Measurements from ENCODE around the gene PPP1R14D.

The PPP1R14D gene

DNA sequence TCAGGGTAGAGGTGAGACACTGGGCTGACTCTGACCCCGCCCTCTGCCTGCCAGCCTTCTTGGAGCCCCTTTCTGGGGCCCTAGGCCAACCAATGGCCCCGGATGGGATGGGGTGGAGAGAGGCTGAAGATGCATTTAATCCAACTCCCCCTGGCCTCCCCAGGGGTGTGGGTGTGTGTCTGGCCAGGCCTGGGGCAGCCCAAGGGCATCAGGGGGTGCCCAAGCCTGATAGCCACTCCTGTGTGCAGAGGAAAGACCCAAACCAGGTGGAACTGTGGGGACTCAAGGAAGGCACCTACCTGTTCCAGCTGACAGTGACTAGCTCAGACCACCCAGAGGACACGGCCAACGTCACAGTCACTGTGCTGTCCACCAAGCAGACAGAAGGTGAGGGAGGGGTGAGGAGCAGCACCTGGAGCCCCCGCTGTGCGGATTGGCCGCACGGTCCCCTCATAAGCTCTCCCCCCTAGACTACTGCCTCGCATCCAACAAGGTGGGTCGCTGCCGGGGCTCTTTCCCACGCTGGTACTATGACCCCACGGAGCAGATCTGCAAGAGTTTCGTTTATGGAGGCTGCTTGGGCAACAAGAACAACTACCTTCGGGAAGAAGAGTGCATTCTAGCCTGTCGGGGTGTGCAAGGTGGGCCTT, 24.9 kb upstream of the PPP1R14D start:
- DNase-seq (ENCODE audit: low read depth in 1 of 2, low spot score in 1 of 2): no peak

DNA sequence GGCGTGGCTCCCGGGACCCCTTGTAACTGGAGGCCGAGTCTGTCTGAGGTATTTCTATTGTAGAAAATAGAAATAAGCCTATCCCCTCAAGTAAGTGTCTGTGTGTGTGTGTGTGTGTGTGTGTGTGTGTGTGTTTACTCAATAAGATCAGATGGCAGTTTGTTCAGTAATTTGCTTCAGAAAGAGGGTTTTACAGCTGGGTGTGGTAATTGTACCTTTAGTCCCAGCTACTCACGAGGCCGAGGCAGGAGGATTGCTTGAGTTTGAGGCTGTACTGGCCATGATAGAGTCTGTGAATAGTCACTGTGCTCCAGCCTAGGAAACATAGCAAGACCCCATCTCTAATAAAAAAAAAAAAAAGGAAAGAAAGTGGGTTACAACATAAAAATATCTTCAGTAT, 24.0 kb upstream of the PPP1R14D start:
- no peak for DNase-seq (ENCODE audit: low read depth in 1 of 2, low spot score in 1 of 2)

DNA sequence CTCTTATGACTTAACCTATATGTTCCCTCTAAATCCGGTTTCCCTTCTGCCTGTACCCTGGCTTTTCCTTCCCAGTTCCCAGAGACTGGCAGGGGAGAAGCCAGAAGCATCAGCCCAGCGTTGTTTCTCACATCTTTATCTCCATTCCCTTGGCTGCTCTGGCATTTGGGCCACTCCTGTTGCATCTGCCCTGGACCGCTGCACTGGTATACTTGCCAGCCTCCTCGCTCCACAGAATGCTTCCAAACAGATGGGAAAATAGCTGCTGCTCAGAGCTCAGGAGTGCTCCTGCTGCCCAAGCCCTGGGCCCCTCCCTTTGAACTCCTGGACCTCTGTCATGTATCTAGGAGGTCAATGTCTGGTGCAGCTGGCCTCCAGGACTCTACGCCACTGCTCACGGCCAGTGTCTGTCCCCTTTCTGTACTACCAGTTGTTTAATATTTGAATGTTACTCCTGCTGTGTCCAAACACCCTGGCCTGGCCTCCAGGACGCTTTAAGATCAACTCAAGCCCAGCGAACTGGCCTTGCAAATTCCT, 22.1 kb upstream of the PPP1R14D start:
- no peak for DNase-seq (ENCODE audit: low read depth in 1 of 2, low spot score in 1 of 2)

DNA sequence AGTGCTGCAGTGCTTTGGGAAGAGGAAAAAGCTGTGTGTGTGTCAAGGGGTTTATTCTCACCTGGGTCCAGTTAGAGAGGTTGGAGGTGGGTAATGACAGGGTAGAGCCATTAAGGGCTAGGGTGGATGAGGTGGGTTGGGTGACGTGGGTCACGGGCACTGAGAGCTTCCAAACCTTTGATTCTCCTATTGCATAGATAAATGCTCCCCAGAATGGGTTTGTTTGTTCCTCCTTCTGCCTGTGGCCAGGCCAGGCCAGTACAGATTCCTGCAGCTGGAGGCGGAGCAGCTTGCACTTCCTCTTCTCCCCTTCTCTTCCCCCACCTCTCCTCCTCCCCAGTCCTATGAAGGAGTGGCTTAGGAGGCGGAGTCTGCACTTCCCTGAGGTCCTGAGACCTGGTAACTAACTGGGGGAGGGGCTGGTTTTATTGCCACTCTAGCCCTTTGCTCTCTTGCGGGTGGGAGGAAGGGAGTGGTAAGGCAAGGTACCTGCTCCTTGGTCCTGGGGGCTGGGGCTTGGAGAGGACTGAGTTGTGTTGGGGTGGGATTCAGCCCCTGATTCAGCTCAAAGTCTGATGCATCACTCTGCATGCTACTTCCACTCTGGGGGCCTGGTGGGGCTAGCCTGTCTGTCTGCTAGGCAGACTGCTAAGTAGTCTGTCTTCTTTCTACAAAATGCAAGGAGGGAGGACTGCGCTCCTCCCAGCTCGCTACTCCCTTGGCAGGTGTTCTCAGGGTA, 18.9 kb upstream of the PPP1R14D start:
- DNase-seq (ENCODE audit: low read depth in 1 of 2, low spot score in 1 of 2): no peak

DNA sequence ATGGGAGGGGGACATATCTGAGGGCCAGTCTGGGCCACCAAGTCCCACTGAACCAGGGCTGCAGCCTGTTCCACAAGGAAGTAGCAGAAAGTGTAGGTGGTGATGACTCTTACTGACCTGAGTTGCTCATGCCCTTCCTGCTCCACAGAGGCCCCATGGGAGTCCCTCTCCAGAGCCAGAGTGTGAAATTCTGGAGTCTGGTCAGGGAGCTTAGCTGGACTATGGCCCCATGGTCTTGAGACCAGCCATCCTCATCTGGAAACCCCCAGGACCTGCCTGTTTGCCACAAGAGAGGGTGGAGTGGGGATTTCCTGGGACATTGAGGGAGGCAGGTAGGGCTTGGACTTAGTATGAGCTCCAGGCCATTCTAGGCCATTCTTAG, 18.3 kb upstream of the PPP1R14D start:
- DNase-seq (ENCODE audit: low read depth in 1 of 2, low spot score in 1 of 2): no peak

DNA sequence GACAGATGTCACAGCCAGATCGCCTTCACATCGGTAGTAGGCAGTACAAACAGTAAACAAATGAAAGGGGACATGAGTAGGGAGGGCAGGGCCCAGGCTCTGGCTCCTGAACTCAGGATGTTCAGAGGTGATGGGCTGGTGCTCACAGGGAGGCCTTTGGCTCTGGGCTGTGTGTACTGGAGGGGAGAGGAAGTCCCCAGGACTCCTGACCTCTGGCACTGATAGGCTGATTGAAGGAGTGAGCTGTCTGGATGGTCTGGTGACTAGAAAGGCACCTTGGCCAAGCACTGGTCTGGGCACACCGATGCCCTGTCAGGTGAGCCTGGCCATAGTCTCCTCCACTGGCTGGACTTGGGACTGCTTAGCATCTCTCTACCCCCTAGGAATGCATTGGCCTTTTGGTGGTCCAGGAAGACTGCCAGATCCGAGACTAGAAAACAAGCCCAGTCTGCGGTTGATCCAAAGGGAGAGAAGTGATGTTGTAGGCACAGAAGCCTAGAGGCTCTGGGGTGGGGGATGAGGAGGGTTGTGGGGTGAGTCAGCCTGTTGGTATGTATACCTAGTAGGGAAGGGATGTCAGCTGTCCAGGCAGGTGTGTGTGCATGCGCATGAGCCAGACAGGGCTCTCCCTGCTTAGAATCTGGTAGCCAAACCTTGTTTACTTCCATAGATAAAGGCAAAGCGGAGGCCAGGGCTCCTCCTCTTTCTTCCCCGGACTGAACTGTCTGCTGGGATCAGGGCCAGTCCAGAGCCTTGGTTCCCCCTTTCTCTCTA, 17.2 kb upstream of the PPP1R14D start:
- no peak for DNase-seq (ENCODE audit: low read depth in 1 of 2, low spot score in 1 of 2)

DNA sequence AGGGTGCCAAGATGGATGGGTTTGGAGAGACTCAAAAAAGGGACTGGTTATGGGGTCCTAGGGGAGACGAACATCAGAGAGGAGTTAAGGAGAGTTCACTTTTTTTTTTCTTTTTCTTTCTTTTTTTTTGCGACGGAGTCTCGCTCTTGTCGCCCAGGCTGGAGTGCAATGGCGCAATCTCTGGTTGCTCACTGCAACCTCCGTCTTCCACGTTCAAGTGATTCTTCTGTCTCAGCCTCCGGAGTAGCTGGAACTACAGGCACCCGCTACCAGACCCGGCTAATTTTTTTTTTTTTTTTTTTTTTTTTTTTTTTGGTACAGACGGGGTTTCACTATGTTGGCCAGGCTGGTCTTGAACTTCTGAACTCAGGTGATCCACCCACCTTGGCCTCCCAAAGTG, 16.5 kb upstream of the PPP1R14D start:
- DNase-seq (ENCODE audit: low read depth in 1 of 2, low spot score in 1 of 2): no peak

DNA sequence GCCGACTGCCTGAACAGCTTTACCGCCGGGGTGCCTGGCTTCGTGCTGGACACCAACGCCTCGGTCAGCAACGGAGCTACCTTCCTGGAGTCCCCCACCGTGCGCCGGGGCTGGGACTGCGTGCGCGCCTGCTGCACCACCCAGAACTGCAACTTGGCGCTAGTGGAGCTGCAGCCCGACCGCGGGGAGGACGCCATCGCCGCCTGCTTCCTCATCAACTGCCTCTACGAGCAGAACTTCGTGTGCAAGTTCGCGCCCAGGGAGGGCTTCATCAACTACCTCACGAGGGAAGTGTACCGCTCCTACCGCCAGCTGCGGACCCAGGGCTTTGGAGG, 16.2 kb upstream of the PPP1R14D start:
- no peak for DNase-seq (ENCODE audit: low read depth in 1 of 2, low spot score in 1 of 2)

DNA sequence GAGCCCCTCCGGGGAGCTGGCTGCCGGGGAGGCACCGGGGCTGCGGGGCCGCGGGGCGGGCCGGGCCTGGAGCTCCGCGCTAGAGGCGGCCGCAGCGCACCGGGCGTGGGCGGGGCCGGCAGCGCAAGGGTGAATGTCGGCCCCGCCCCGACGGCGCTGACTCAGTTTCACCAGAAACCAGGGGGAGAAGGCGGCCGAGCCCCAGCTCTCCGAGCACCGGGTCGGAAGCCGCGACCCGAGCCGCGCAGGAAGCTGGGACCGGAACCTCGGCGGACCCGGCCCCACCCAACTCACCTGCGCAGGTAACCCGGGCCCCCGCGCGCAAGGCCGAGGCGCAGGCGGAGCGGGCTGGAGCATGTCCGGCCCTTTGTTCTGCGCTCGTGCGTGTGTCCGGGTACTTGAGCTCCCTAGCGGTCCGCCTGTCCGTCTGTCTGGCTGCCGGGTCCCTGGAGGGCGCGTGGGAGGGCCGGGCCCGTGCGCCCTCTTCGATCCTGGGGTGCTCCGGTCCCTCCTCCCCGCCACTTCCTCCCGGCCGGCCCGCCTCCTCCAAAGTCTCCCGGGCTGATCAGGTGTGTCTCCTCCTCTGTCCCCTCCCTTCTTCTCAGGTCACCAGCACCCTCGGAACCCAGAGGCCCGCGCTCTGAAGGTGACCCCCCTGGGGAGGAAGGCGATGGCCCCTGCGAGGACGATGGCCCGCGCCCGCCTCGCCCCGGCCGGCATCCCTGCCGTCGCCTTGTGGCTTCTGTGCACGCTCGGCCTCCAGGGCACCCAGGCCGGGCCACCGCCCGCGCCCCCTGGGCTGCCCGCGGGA, 15.6 kb upstream of the PPP1R14D start, which contains the start of gene SPINT1:
TSS of gene SPINT1 (plus strand) at position 164 of the 811 bp plus-strand sequence. CDS start at position 671, 507 bp downstream.
- DNase-seq (ENCODE audit: low read depth in 1 of 2, low spot score in 1 of 2): peak in 1 of 2 donors; percentile 54

DNA sequence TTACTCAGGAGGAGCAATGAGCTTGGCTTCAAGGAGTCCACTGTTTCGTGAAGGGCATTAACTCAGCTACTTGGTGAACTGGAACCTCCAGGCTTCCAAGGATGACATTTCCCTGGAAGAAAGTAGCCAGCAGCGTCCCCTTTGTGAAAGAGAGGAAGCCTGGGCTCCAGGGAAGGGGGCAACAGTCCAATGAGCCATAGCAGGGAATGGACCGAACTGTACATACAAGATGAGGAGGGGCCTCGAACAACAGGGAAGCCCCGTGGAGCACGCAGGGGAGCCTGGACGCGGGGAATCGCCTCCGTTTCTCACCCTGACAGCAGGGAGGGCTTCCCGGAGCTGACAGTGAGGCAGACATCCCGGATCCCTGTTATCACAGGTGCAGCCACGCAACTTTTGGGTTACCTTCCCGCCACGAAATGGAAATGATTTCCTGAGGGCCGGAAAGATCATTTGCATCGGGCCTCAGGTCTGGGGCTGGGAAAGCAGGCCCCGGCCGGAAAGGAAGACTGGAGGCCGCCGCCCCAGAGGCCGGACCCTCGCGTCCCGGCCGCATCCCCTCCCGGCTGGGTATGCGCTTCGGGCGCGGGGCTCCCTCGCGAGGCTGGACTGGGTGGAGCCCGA, 14.9 kb upstream of the PPP1R14D start:
- DNase-seq (ENCODE audit: low read depth in 1 of 2, low spot score in 1 of 2): no peak

DNA sequence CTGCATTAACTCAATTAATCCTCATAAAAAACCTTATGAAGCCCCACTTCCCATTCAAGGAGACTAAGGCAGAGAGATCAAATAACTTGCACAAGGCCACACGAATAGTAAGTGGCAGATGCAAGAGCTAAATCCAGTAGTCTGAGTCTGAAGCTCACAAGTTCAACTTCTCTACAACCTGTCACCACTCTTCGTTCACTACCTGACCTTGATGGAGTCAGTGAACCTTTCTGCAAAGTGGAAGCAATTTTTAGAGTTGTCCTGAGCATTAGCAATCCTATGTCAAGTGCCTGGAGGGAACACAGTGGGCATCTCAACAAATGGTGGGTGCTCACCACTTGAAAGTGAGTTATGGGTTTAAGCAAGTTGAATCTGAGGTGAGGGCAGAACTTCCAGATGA, 13.2 kb upstream of the PPP1R14D start:
- no peak for DNase-seq (ENCODE audit: low read depth in 1 of 2, low spot score in 1 of 2)

DNA sequence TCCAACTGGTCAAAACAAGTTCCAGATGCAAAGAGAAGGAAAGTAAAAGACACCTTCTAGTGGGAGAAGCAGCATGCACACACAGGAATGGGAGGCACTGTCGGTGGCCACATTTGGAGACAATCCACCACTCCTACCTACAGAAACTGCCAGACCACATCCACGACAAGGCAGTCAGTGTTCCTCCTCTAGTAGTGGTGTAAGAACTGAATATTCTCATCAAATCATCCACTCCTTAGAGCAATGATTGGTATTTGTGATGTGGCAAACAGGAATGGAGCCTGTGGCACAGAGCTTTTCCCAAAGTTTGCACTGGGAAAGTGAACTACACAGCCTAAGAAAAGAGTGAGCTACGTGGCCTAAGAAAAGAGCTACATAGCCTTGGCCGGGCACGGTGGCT, 10.2 kb upstream of the PPP1R14D start:
- DNase-seq (ENCODE audit: low read depth in 1 of 2, low spot score in 1 of 2): no peak

DNA sequence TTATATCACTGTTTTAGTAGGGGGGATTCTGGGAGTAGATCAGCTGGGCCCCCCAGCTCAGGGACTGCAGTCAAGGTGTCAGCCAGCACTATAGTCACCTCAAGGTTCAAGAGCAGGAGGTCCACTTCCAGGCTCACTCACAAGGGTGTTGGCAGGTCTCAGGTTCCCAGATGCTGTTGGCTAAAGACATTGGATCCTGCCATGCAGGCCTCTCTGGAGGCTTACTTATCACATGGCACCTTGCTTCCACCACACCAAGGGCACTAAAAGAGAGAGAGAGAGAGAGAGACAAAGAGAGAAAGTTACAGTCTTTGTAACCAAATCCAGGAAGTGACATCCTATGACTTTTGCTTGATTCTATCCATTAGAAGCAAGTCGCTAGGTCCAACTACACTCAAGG, 7.5 kb upstream of the PPP1R14D start:
- no peak for DNase-seq (ENCODE audit: low read depth in 1 of 2, low spot score in 1 of 2)

DNA sequence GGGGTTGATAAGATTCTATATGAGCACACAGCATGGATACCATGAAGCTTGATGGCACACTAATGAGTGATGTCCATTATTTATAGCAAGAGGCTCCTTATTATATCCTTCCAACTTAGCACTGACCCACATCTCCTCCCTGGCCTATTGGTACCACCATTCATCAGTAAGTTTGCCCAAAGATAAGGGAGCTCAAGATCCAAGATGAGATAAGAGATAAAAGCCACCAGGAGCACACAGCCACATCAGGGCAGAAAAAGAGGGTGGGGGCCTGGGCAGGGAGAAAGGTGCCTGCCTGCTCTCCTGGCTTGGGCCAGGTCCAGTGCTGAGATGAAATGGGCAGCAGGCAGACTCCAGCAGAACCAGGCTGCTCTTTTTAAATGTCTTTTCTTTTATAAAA, 4.4 kb upstream of the PPP1R14D start:
- DNase-seq (ENCODE audit: low read depth in 1 of 2, low spot score in 1 of 2): no peak

DNA sequence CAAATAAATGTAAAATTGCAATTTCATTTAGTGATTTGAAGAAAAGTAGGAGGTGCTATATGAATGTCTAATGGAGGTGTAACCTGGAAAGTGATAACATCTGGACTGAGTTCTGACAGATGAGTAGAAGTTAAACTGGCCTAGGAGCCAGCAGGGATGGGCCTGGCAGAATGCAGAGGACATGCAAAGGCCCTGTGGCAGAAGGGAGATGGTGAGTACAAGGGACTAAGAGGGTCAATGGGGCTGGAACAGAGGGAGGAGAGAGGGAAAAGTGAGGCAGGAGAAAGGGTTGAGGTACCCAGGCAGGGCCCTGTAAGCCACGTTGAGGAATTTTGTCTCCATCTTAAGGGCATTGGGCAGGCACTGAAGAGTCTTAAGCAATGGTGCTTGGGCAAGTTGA, 3.4 kb upstream of the PPP1R14D start:
- no peak for DNase-seq (ENCODE audit: low read depth in 1 of 2, low spot score in 1 of 2)

DNA sequence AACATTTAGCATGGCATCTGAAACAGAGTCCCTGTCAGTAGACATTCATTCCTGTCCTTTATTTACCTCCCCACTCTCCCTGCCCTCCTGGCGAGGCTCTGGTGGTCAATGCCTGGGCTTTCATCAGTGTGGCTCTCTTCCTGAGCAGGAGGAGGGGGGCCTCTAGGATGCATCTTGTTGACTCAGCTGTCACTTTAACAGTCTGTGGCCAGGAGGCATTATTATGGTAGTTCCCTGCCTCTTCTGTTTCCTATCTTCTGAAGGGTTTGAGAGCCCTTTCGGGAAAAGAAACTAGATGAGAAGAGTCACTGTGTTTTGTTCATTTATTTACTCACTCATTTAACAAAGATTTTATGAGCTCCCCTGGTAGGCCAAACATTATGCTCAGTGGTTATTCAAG, 2.4 kb upstream of the PPP1R14D start:
- DNase-seq (ENCODE audit: low read depth in 1 of 2, low spot score in 1 of 2): no peak

DNA sequence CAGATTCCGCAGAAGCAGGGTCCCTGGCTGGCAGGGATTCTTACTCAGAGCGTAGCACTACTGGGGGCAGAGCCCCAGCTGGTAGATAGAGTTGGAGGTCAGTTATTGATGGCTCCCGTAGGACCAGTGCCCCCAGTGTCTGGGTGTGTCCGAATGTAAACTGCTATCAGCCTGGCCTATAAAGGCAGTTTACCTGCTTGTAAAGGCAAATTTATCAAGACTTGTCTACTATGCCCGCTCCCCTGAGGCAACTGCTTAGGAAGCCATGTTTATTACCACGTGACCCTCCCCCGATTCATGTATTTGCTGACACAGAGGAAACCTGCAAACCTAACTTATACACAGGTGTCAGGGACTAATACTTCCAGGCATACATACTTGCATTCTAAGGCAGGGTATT, 607 bp upstream of the PPP1R14D start:
- no peak for DNase-seq (ENCODE audit: low read depth in 1 of 2, low spot score in 1 of 2)

DNA sequence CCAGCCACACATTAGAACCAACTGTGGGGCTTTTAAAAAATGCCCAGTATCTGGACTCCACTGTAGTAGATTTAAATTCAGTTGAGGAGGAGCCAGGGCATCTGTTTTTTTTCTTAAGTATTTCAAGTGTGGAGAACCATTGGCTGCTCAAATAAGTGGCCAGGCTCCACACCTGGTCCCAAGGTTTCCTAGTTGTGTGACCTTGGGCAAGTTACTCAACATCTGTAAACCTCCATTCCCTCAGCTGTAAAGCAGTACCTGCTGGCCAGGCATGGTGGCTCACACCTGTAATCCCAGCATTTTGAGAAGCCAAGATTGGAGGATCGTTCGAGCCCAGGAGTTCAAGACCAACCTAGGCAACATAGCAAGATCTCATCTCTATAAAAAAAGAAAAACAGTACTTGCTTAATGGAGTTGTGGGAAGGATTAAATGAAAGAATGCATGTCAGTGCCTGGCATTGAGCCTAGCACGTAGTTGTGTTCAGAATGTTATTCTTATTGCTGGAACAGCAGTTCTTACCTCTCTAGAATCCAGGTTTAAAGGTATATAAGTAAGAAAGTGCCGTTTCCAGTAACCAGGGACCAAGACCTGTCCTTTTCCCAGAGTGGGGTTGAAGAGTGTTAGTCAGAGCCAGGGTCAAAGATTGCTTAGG, 2.0 kb downstream of the PPP1R14D start:
- no peak for DNase-seq (ENCODE audit: low read depth in 1 of 2, low spot score in 1 of 2)

DNA sequence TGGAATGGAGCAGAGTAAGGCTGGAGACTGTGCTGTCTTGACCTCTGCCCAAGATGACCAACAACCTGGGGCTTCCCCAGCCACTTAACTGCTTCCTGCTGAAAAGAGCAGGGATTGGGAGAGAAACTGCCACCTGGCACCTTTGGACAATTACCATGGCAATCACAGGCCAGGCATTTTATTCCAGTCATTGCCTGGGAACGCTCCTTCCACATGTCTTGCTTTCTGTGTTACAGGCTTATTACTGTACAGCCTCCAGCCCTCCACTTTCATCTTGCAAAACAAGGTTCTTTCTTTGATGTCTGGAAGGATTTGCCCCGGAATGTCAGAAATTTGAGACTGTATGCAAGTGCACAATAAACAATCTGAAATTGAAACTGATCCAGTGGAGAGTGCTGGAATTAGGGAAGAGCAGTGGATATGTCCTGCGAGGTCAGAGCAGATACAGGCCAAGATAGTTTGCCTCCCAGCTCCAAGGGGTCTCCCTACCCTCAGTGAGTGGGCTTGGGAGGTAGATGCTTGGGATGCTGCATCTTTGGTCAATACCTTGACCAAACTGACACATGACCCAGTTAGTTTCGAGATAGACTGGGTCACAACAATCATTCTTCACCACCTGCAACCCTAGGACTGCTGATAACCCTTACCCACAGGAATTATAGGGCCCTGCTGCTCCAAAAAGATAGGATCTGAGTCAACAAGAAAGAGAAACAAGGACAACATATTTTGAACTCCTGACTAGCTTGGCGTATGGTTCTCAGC, 2.7 kb downstream of the PPP1R14D start:
- no peak for DNase-seq (ENCODE audit: low read depth in 1 of 2, low spot score in 1 of 2)

All from activated T-helper 1 cell treated with anti-CD3 and anti-CD28 coated beads, Interleukin-2, amount 50 U/mL, for 16 hours (primary cell).